NK-92 (cell line): Measurements from ENCODE around the gene FAM9C.

ENCODE experiments used
- DNase-seq: peaks from one replicate; lab custom pipeline; 2025; ENCODE audit not compliant: unreplicated experiment; lab: John Stamatoyannopoulos, UW

The FAM9C gene

GRCh38 chrX:13008189-13008533, 36.3 kb downstream of the FAM9C start:
- no peak for DNase-seq

GRCh38 chrX:13007519-13008188, 36.8 kb downstream of the FAM9C start:
- no peak for DNase-seq

GRCh38 chrX:13005661-13006473, 38.6 kb downstream of the FAM9C start:
- no peak for DNase-seq

GRCh38 chrX:13001961-13002671, 42.3 kb downstream of the FAM9C start:
- DNase-seq, result no peak

- no peak for DNase-seq
These were observed 43.3 kb downstream of the FAM9C start for GRCh38 chrX:13001097-13001496.

- DNase-seq, result no peak
These were observed 44.1 kb downstream of the FAM9C start for GRCh38 chrX:13000301-13000811.

- no peak for DNase-seq
These were observed 45.0 kb downstream of the FAM9C start for GRCh38 chrX:12999422-12999821.

- no peak for DNase-seq
These were observed 46.3 kb downstream of the FAM9C start for GRCh38 chrX:12997906-12998687.

GRCh38 chrX:12996934-12997435, 47.4 kb downstream of the FAM9C start:
- DNase-seq, result no peak

- DNase-seq, result no peak
These were observed 50.1 kb downstream of the FAM9C start for GRCh38 chrX:12994321-12994720.

- DNase-seq, result no peak
These were observed 50.6 kb downstream of the FAM9C start for GRCh38 chrX:12993826-12994225.

- no peak for DNase-seq
These were observed 51.8 kb downstream of the FAM9C start for GRCh38 chrX:12992544-12993118.

GRCh38 chrX:12991575-12991974, 52.8 kb downstream of the FAM9C start:
- DNase-seq, result no peak

GRCh38 chrX:12989461-12989860, 55.0 kb downstream of the FAM9C start:
- DNase-seq, result no peak

- no peak for DNase-seq
These were observed 55.6 kb downstream of the FAM9C start for GRCh38 chrX:12988797-12989196.

- no peak for DNase-seq
These were observed 56.4 kb downstream of the FAM9C start for GRCh38 chrX:12987900-12988594.

GRCh38 chrX:12987340-12987739, 57.1 kb downstream of the FAM9C start:
- DNase-seq, result no peak

- no peak for DNase-seq
These were observed 57.5 kb downstream of the FAM9C start for GRCh38 chrX:12986886-12987285.

- DNase-seq, result no peak
These were observed 58.1 kb downstream of the FAM9C start for GRCh38 chrX:12986164-12986779.
